ENCODE results near the gene PPP1R7.

DNA sequence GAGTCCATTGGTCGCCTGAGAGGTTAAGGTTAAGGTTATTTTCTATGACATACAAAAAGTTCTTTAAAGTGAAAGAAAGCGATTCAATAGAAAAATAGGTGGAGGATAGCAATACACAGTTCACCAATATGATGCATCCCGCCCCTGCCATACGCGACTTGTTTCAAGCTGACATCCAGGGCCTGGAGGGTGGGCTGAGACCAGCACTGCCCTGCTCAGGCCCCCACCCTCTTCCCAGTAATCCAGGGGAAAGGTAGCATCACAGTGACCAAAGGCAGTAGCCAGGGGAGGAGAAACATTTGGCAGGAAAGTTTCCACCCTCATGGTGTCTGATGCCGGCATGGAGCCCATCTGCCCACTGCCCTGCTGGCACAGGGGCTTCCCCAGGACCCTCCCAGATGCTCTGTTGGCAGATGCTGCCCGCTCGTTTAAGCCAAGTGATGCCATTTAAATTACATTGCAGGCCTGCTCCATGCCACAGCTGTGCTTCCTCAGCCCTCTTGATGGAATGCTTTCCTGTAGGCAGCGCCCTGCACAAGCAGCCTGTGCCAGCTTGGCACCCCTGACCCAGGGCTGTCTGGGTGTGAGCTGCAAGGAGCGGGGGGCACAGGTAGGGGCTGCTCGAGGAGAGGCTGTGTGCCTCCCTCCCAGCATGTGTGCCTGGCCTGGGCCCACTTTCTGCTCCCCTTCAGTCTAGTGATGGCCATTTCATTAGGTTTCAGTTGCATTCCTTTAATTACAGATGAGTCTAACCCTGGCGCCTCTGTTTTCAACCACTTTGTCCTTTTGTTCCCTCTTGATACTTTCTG, 27.5 kb downstream of the PPP1R7 start:
- TF ChIP-seq CTCF (IDR thresholded peaks at IDR 0.05) (no peak), EP300 (IDR thresholded peaks at IDR 0.05) (no peak)

Measured in esophagus muscularis mucosa (tissue), 3 donors.